ENCODE results near the gene SPDEF.

GRCh38 chr6:34586327-34587040 lies 30.4 kb upstream of the SPDEF start:
- TF ChIP-seq, protein P1, sequence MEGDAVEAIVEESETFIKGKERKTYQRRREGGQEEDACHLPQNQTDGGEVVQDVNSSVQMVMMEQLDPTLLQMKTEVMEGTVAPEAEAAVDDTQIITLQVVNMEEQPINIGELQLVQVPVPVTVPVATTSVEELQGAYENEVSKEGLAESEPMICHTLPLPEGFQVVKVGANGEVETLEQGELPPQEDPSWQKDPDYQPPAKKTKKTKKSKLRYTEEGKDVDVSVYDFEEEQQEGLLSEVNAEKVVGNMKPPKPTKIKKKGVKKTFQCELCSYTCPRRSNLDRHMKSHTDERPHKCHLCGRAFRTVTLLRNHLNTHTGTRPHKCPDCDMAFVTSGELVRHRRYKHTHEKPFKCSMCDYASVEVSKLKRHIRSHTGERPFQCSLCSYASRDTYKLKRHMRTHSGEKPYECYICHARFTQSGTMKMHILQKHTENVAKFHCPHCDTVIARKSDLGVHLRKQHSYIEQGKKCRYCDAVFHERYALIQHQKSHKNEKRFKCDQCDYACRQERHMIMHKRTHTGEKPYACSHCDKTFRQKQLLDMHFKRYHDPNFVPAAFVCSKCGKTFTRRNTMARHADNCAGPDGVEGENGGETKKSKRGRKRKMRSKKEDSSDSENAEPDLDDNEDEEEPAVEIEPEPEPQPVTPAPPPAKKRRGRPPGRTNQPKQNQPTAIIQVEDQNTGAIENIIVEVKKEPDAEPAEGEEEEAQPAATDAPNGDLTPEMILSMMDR (conservative IDR thresholded peaks at IDR 0.05), result no peak
- TF ChIP-seq EZH2 (IDR thresholded peaks at IDR 0.05; ENCODE audit: low read depth), result no peak
